HCEC 1CT (cell line): ENCODE measurements around the gene AGAP1.

Experiments used
- DNase-seq: peaks from one replicate; pipeline ENCODE4 v3.0.0-alpha.2; 2017

The AGAP1 gene

DNA sequence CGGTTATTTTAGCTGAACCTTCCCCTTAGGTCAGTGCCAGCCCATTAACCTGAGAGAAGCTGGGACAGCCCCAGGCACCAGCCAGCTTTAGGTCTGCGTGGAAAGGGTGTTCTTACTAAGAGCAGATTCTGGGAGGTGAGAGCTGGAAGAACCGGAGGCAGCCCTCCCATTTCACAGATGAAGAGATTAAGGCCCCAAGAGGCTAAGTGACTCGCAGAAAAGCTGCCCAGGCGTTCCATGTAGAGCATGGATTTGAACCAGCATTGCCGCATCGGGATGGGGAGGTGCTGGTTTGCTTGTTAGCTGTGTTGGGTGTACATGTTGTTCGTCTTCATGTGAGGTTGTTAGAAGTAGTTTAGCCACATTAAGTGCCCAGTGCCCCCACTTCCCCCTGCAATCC is 203.2 kb downstream of the AGAP1 start:
- DNase-seq: no peak

DNA sequence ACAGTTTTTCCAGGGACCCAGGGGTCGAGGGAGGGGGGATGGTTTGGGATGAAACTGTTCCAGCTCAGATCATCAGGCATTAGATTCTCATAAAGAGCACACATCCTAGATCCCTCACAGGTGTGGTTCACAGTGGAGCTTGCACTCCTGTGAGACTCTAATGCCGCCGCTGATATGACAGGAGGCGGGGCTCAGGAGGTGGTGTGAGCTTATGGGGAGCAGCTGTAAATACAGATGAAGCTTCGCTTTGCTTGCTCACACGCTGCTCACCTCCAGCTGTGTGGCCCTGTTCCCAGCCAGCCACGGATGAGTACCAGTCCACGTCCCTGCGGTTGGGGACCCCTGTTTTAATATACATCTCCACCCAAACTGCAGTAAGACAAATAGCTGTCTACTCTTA is 204.2 kb downstream of the AGAP1 start:
- DNase-seq: no peak

DNA sequence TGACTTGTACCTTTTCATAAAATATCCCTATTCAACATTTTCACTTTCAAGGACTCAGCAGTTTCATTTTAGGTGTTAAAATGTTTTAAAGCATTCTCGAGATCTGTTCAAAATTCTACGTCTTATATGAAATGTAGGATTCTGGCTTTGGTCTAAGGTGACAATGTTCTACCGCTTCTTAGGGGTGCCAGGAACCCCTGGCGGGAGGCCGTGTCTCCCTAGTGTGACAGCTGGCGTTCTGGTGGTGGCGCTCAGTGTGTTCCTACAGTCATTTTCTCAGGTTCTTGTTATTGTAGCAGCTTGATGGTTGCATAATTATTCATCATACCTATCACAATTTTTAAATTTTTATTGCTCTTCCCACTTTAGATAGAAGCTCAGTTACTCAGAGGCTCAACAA is 204.6 kb downstream of the AGAP1 start:
- DNase-seq: no peak

DNA sequence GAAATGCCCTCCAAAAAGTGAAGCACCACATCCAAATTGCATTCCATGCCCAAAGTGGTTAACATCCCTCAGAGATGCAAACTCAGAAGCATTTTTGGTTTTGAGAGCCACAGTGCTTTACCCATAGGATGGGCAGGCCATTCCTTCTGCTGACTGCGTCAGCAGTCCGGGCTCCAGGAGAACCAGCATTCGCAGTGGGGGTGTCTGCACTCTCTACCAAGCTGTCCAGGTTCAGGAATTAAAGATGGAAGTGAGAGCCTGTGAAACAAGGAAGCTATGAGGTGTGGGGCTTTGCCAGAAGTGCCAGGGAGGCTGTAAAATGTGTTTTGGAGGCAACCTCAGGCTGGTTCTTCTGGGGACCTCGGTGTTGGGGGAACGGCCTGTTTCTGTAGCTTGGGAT is 205.7 kb downstream of the AGAP1 start:
- DNase-seq: no peak

DNA sequence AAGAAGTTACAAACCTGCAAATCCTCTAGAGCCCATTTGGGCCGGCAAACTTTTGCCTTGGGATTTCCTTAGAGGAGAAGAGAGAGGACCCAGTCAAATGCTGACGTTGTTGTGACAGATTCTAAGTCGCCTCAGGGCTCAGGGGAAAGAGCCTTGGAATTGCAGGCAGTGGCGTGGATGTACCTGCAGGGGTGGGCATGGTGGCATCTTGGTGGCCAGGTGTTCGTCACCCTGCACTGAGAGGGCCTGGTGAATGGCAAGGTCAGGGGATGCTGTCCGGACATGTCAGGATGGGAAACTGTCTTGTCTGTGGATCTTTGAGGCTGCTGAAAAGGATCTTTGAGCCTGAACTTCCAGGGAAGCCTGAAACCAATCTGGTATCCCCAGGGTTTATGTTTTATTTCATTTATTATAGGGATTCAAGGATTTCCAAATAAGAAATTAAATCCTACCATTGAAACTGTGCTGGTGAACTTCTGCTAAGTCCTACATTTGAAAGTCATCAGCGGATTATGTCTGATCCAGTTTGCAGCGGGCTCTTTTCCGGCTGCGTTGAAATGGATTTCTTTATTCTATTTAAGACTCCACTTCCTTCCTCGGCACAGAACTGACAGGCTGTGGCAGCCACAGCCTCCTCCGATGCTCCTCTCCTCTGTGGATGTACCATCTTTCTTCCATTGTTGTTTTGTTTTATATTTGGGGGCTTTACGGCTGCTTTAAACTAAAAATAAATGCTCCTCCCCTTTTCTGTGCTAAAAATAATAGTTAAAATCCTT is 207.6 kb downstream of the AGAP1 start:
- DNase-seq: no peak

DNA sequence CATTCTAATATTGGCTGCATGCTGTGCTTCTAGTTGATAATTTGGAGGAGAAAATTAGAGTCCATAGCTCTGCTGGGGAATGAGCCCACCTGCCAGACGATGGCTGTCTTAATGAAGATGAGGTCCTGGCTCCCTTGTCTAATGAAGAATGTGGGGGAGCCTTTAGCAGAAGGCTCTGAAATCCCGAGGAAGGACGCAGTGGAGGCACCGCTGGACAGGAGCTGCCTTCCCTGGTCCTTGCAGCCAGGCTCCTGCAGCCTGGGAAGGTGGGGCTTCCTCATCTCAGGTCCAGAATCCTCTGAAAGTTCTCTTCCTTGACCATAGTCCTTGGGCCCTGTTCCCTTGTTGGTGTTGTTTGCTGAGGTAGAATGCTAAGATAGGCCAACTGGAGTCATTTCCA is 208.3 kb downstream of the AGAP1 start:
- no peak for DNase-seq

DNA sequence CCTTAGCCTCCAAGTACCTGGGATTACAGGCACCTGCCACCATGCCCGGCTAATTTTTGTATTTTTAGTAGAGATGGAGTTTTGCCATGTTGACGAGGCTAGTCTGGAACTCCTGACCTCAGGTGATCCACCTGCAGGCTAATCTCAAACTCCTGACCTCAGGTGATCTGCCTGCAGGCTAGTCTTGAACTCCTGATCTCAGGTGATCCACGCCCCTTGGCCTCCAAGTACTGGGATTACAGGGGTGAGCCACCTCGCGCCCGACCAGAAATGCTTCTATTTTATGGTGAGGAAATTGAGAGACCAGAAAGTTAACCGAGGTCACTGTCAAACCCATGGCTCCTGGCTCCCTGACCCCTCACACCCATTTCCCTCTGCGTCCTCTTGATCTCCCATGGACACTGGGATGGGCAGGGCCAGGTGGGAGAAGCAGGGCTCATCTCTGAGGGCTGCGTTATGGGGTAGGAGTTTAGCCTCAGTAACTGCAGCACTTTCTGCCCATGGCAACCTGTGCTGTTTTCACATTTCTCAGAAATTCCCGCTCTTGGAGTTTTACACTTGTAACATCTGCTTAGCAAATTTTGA is 210.0 kb downstream of the AGAP1 start:
- DNase-seq: no peak

DNA sequence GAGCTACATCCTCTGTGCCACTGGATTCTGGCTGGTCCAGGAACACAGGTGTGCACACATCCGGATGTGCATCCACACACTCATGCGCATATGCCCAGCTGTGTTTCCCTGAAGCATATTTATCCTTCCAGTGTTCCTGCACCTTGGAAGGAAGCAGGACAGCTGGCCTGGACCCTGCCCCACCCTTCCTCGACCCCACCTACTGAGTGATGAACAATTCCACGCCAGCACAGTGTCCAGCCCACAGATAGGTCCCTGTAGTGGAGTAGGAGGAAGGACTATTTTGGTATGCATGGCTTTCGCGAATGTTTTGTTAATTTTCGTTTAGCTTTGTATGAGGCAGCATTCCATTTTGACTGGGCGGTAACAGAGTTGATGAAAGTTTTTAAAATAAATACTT is 211.5 kb downstream of the AGAP1 start:
- DNase-seq: no peak

DNA sequence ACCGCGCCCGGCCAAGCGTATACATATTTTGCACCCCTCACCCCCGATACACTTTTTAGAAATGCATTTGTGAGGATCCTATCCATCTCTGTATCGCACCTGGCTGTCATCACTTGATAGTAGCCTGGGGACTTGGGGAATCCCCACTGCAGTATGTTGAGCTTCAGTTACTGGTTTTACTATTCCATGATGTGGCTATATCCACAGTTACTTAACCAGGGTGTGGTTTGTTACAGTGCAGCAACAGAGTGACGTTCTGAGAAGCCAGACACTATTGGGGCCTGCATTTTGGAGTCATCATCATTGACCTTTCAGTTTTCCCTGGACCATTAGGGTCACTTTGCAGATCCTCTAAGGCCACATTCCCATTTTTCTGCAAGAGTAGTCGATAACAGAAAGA is 212.7 kb downstream of the AGAP1 start:
- no peak for DNase-seq

DNA sequence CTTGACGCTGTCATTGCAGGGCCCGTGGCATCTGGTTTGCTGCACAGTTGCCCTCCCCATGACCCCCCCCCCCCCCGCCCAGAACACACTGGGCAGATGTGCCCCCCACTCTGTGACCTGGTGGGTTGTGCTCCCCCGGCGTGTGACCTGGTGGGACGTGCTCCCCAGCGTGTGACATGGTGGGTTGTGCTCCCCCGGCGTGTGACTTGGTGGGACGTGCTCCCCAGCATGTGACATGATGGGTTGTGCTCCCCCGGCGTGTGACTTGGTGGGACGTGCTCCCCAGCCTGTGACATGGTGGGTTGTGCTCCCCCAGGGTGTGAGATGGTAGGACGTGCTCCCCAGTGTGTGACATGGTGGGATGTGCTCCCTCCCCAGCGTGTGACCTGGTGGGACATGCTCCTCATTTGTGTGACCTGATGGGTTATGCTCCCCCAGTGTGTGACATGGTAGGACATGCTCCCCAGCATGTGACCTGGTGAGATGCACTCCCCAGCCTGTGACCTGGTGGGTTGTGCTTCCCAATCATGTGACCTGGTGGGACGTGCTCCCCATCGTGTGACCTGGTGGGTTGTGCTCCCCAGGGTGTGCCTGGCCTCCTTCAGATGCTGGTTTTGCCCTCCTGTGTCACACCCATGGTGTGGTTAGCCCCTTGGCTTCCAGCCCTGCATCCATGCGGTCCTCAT is 213.7 kb downstream of the AGAP1 start:
- DNase-seq: no peak

DNA sequence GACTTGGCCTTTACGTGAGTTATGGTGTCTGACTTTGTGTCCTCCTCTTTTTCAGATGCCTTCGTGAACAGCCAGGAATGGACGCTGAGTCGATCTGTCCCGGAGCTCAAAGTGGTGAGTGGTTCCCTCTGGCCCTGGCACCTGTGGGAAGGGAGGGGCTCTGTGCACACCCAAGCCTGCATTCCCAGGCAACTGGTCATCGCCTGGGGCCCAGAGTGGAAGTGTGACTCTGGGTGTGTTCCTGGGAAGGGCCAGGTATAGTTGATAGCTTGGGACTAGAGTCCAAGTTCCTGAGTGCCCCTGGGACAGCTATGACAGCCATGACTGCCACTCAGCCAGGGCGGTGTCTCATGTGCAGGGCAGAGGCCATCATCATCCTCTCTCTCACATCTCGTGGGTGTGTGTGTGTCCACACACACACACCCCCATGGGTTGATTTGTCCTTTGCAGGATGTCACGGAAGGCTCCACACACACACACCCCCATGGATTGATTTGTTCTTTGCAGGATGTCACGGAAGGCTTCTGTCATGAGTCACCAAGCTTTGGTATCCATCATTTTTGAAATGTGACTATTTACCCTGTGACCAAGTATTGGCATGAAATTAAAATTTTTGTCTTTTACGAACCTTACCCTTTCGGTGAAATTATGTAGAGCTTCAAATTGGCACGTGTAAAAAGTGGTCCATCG is 215.4 kb downstream of the AGAP1 start:
- peak; percentile 49 for DNase-seq

DNA sequence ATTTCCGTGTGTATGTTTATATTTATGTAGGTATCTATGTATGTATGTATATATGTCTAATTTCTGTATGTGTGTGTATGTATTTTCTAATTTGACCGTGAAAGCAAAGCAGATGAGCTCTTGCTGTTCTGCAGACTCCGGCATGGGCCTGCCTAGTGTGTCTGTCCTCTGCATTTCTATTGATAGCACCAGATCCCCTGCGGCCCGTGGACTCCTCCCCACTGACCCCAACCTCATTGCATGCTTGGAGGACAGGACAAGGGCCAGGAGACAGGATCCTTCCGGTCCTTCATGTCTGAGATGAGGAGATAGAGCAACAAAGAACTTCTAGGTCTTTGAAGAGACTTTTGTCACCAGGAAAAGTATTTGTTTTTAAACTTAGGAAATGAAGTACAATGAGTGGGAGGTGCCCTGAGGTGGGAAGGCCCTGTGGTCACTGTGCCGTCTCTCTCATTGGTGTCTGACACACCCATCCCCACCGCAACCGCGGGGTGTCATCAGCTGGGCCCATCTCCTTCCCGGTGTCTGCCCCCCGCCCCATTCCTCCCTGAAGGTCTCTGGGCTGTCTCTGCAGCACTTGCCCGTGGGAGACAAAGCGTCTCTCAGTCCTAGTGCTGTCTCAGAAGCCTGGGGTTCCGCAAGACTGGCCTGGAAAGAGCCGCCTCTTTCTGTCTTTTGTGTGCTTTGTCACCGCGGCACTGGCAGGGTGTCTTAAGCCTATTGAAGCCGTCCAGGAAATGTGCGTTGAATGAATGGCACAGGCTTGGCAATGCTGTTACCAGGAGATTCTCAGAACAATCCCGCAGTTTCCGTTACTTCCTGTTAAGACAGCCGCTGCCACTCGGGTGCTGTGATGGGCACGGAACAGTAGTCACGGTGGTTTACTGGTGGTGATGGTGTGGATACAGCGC is 216.4 kb downstream of the AGAP1 start:
- DNase-seq: no peak

DNA sequence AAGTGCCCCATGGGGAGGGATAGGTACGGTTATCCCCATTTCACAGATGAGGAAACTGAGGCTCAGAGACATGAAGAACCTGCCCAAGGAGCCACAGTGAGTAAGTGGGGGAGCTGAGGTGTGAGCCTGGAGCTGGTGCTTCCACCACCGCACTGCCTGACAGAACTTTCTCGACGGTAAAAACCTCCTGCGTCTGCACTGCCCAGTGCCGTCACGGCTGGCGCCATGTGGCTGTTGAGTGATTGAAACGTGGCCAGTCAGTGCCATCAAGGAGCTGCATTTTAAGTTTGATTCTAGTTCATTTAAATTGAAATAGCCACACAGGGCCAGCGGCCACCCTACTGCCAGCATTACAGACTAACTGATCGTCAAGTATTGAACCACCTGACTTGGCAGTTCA is 217.1 kb downstream of the AGAP1 start:
- DNase-seq: no peak

DNA sequence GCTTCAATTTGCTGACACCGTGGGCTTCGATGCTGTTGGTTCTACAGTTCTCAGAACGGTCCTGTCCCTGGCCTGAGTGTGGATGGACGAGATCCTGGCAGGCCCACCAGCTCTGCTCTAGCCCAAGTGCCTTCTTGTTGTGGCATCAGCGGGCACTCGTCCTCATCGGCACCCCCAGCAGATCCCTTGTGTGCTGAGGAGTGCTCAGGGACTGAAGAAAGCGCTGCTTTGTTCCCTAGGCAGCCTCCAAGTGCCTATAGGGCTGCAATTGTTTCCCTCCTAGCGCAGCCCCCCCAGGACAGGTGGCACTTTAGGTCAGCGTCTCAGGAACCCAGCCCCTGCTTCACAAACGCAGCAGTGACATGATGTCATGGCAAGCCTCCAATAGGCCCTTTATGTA is 217.7 kb downstream of the AGAP1 start:
- DNase-seq: no peak

DNA sequence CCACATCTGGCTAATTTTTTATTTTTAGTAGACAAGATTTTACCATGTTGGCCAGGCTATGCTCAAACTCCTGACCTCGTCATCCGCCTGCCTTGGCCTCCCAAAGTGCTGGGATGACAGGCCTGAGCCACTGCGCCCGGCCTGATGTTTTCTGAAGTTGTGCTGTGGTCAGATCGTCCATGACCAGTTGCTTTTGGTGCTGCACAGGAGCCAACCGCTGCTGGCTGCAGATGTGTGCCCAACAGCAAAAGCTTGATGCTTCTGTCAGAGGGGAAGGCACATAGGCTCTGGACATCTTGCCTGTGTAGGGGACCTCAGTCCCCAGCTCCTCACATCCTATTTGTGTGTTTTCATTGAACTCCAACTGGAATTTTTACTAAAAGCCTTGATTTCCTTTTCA is 218.3 kb downstream of the AGAP1 start:
- DNase-seq: no peak

DNA sequence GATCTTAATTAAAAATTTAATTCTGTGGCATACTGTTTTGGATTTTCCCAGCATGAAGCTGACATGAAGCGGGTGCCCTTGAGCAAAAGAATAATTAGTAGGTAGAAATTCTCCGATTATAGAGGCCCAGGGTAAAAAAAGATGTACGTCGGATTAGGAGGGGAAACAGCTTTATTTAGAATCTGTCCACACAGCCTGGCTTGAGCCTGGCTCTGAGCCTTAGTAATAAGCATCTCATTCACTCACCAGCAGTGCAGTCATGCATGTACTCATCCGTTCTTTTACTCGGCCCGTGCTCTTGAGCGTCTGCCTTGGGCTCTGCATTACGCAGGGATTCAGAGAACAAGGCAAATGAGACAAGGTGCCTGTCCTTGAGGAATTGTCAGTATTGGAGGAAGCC is 219.3 kb downstream of the AGAP1 start:
- DNase-seq: no peak

DNA sequence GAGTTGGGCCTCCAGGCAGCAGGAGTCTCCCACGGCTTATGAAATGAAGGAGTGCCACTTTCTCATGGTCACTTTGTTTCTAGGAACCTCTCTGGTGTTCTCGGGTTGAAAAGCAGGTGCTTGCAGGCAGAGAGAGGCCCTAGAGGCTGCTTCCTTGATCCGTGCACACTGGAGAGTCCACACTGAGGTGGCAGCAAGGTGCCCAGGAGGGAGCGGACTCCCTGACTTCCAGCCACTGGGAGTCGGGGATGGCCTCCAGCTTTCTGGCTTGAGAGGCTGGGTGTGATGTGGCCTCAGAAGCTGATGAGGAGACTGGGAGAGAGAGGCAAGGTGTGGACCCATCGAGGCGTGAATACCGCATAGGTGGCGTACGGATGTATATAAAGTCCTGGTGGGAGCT is 221.8 kb downstream of the AGAP1 start:
- DNase-seq: no peak

DNA sequence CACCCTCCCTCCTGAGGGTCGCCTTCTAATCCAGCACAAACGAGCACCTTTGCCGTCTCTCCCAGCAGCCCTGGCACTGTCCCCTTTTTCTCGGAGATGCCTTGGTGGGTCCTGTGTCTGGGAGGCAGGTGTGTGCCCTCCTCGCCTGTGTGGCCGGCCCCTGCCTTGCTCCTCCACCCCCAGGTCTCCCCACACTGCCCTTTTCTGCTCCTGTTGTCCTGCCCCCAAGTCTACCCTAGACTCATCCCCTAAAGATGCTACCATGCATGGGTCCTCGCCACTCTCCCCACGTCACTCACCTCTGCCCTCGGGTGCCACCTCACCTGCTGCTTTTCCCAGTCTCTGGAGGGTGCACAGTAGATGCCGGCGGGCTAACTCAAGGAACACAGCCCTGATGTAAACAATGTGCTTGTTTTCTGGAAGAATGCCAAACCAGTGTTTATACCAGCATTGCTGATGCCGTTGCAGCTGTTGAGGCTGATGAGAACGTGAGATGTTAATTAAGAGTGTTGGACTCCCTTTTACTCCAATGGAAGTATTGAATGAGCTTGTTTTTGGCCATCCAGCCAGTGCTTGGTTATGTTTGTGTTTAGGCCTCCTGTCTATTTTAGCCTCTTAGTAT is 223.1 kb downstream of the AGAP1 start:
- peak; percentile 41 for DNase-seq

DNA sequence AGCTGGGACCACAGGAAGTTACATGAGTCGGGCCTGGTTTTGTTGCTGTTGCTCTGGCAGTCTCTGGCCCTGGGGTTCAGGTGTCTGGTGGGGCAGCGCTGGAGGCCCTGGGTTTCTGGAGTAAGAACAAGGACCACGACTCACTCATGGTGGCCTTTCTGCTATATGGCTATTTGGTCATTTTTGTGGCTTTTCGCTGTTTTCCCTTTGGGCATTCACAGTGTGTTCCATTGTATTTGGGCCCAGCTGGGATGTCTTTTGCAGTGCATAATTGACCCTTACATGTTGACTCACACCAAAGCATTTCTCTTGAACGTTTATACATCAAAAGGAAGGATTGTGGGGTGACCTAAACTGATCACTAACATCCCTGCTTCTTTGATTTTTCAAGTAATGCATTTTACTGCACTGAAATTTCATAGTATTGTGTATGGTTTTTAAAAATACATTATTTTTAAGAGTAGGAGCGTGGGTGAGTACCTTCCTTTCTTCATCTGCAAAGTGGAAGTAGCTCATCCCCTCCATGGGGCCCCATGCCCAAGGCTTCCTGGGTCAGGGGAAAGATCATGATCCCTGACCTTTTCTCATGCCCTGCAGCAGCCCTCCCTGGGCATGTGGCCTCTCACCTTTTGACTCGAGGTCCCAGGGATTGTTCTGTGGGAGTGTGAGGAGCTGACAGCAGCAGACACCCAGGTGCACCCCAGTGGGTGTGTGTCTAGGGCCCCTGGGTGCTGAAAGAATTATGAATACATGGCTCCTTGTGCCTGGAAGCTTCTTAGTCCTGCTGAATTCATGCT is 225.5 kb downstream of the AGAP1 start:
- DNase-seq: peak; percentile 9

DNA sequence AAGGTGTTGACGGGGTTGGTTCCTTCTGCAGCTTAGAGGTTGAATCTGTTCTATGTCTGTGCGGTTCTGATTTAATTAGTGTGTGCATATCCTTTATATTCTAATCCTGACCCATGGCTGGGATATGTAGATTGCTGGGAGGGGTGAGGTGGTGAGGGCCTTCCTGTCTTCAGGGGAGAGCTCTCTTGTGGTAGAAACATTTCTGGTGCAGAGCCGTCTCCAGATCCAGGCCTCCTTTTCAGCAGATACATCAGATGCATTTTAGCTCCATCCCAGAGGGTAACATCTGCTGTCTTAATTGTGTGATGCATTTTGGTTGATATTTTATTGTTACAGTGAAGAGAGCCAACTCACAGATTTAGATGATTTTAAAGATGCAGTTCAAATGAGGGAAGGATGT is 227.8 kb downstream of the AGAP1 start:
- no peak for DNase-seq

DNA sequence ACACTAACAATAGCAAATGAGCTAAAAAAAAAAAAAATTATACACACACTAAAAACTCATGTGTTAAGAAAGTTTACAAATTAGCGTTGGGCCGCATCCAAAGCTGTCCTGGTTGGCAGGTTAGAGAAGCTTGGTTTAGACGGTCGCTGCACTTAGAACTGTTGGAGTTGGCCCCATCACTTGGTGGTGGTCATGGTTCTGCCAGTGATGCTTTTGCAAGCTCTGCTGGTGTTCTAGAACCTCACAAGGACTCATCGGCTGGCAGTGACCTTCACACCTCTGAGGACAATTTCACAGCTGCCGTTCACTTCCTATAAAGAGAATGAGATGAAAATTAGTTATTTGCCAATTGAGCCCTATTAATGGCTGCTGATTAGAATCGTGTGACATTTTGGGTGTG is 229.0 kb downstream of the AGAP1 start:
- no peak for DNase-seq
